Measurements from ENCODE around the gene DSCAML1.

GRCh38 chr11:117808784-117809183, 11.8 kb upstream of the DSCAML1 start:
- no peak for TF ChIP-seq CTCF (IDR thresholded peaks at IDR 0.05)
- no peak for TF ChIP-seq EP300 (IDR thresholded peaks at IDR 0.05)
- TF ChIP-seq POLR2A (IDR thresholded peaks at IDR 0.05) = no peak

Measured in tibial nerve (tissue), 4 donors.